ENCODE measurements around the gene IL1R2. TPM values are rescaled to one million over a fixed set of nuclear protein-coding genes. Genes with fewer than 3 reads are reported as not detected.
A peak's percentile ranks its signal among the peaks of the same experiment; 100 is the strongest.

Gene IL1R2
- total RNA-seq, 1 donor, result 0.36 TPM

- Histone ChIP-seq H3K27me3 (ENCODE audit: insufficient read depth, low read length) (no peaks in the 10 kb centered on the region), H3K4me3 (ENCODE audit: insufficient read depth, low read length) (no peak overlapping the region), H2AFZ (ENCODE audit: low read length) (no peak overlapping the region), H3K9me3 (ENCODE audit: low read depth, low read length) (no peaks in the 10 kb centered on the region), H3K4me1 (ENCODE audit: insufficient read depth, low read length) (peaks cover 40% of the 10 kb centered on the region), H3K27ac (ENCODE audit: low read depth, low read length) (no peak overlapping the region), H4K20me1 (ENCODE audit: insufficient read depth, low read length) (no peaks in the 10 kb centered on the region), H3K79me2 (ENCODE audit: insufficient read depth, low read length) (no peaks in the 10 kb centered on the region), H3K36me3 (ENCODE audit: insufficient read depth, low read length) (no peaks in the 10 kb centered on the region), H3K4me2 (ENCODE audit: insufficient read depth, low read length) (peak overlapping the region; percentile 20)
- no peak for TF ChIP-seq CTCF (IDR thresholded peaks at IDR 0.05; ENCODE audit: extremely low read depth, low read depth, low read length)
- DNase-seq (ENCODE audit: insufficient read length, low spot score, missing footprints), result no peak
Observed at GRCh38 chr2:102040229-102040628, 48.5 kb downstream of the IL1R2 start.

GRCh38 chr2:102041351-102041750 lies 49.6 kb downstream of the IL1R2 start:
- TF ChIP-seq CTCF (IDR thresholded peaks at IDR 0.05; ENCODE audit: extremely low read depth, low read depth, low read length), result no peak
- no peaks in the 10 kb centered on the region for H4K20me1 ChIP-seq (ENCODE audit: insufficient read depth, low read length)
- H2AFZ ChIP-seq (ENCODE audit: low read length), result no peak overlapping the region
- H3K36me3 ChIP-seq (ENCODE audit: insufficient read depth, low read length), result no peaks in the 10 kb centered on the region
- no peak overlapping the region for H3K27ac ChIP-seq (ENCODE audit: low read depth, low read length)
- no peak overlapping the region for H3K4me3 ChIP-seq (ENCODE audit: insufficient read depth, low read length)
- H3K9me3 ChIP-seq (ENCODE audit: low read depth, low read length), result no peaks in the 10 kb centered on the region
- no peaks in the 10 kb centered on the region for H3K79me2 ChIP-seq (ENCODE audit: insufficient read depth, low read length)
- no peaks in the 10 kb centered on the region for H3K27me3 ChIP-seq (ENCODE audit: insufficient read depth, low read length)
- H3K4me1 ChIP-seq (ENCODE audit: insufficient read depth, low read length), result peaks cover 46% of the 10 kb centered on the region
- no peak overlapping the region for H3K4me2 ChIP-seq (ENCODE audit: insufficient read depth, low read length)
- DNase-seq (ENCODE audit: insufficient read length, low spot score, missing footprints), result no peak

- Histone ChIP-seq H3K4me3 (ENCODE audit: insufficient read depth, low read length) (no peak overlapping the region), H3K36me3 (ENCODE audit: insufficient read depth, low read length) (no peaks in the 10 kb centered on the region), H4K20me1 (ENCODE audit: insufficient read depth, low read length) (no peaks in the 10 kb centered on the region), H2AFZ (ENCODE audit: low read length) (no peak overlapping the region), H3K27me3 (ENCODE audit: insufficient read depth, low read length) (no peaks in the 10 kb centered on the region), H3K9me3 (ENCODE audit: low read depth, low read length) (no peaks in the 10 kb centered on the region), H3K4me1 (ENCODE audit: insufficient read depth, low read length) (peaks cover 49% of the 10 kb centered on the region), H3K79me2 (ENCODE audit: insufficient read depth, low read length) (no peaks in the 10 kb centered on the region), H3K4me2 (ENCODE audit: insufficient read depth, low read length) (no peak overlapping the region), H3K27ac (ENCODE audit: low read depth, low read length) (no peak overlapping the region)
- no peak for TF ChIP-seq CTCF (IDR thresholded peaks at IDR 0.05; ENCODE audit: extremely low read depth, low read depth, low read length)
- no peak for DNase-seq (ENCODE audit: insufficient read length, low spot score, missing footprints)
Observed at GRCh38 chr2:102042196-102043081, 50.7 kb downstream of the IL1R2 start.

GRCh38 chr2:102043560-102043959 lies 51.8 kb downstream of the IL1R2 start:
- no peak overlapping the region for H3K27ac ChIP-seq (ENCODE audit: low read depth, low read length)
- no peak for TF ChIP-seq CTCF (IDR thresholded peaks at IDR 0.05; ENCODE audit: extremely low read depth, low read depth, low read length)
- no peaks in the 10 kb centered on the region for H3K9me3 ChIP-seq (ENCODE audit: low read depth, low read length)
- H3K27me3 ChIP-seq (ENCODE audit: insufficient read depth, low read length), result no peaks in the 10 kb centered on the region
- H3K4me1 ChIP-seq (ENCODE audit: insufficient read depth, low read length), result peaks cover 47% of the 10 kb centered on the region
- no peak for DNase-seq (ENCODE audit: insufficient read length, low spot score, missing footprints)
- no peak overlapping the region for H3K4me2 ChIP-seq (ENCODE audit: insufficient read depth, low read length)
- H4K20me1 ChIP-seq (ENCODE audit: insufficient read depth, low read length), result no peaks in the 10 kb centered on the region
- no peak overlapping the region for H3K4me3 ChIP-seq (ENCODE audit: insufficient read depth, low read length)
- no peaks in the 10 kb centered on the region for H3K36me3 ChIP-seq (ENCODE audit: insufficient read depth, low read length)
- no peak overlapping the region for H2AFZ ChIP-seq (ENCODE audit: low read length)
- no peaks in the 10 kb centered on the region for H3K79me2 ChIP-seq (ENCODE audit: insufficient read depth, low read length)
